ENCODE data around the gene CRELD1. TPM values are rescaled to one million over a fixed set of nuclear protein-coding genes. Genes with fewer than 3 reads are reported as not detected.

CRELD1 gene
- total and polyA plus RNA-seq, 9 of the 15 experiments (the other 6 are each of a cell fraction or from before 2014, with no cell fraction given): 3.3 to 25.8 (median 16.5) TPM

- no peak for TF ChIP-seq CGGBP1 (CRISPR knock-in tag; IDR thresholded peaks at IDR 0.05)
- TF ChIP-seq BCL6 (CRISPR knock-in tag; IDR thresholded peaks at IDR 0.05): no peak
- no peak for TF ChIP-seq SREBF2 (CRISPR knock-in tag; IDR thresholded peaks at IDR 0.05)
- TF ChIP-seq, protein P1, sequence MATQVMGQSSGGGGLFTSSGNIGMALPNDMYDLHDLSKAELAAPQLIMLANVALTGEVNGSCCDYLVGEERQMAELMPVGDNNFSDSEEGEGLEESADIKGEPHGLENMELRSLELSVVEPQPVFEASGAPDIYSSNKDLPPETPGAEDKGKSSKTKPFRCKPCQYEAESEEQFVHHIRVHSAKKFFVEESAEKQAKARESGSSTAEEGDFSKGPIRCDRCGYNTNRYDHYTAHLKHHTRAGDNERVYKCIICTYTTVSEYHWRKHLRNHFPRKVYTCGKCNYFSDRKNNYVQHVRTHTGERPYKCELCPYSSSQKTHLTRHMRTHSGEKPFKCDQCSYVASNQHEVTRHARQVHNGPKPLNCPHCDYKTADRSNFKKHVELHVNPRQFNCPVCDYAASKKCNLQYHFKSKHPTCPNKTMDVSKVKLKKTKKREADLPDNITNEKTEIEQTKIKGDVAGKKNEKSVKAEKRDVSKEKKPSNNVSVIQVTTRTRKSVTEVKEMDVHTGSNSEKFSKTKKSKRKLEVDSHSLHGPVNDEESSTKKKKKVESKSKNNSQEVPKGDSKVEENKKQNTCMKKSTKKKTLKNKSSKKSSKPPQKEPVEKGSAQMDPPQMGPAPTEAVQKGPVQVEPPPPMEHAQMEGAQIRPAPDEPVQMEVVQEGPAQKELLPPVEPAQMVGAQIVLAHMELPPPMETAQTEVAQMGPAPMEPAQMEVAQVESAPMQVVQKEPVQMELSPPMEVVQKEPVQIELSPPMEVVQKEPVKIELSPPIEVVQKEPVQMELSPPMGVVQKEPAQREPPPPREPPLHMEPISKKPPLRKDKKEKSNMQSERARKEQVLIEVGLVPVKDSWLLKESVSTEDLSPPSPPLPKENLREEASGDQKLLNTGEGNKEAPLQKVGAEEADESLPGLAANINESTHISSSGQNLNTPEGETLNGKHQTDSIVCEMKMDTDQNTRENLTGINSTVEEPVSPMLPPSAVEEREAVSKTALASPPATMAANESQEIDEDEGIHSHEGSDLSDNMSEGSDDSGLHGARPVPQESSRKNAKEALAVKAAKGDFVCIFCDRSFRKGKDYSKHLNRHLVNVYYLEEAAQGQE (IDR thresholded peaks at IDR 0.05; ENCODE audit: borderline replicate concordance): peak; percentile 31; the same call in 1 of the 2 replicates
- TF ChIP-seq, protein P1 (CRISPR knock-in tag; IDR thresholded peaks at IDR 0.05; ENCODE audit: low read depth): no peak
- no peak for TF ChIP-seq ZMIZ1 (IDR thresholded peaks at IDR 0.05; ENCODE audit: low read depth in 2 of 2, low read length in 2 of 2)
- no peak for TF ChIP-seq TEAD4 (IDR thresholded peaks at IDR 0.05; ENCODE audit: low read length)
- no peak for TF ChIP-seq TEAD4 (CRISPR knock-in tag; IDR thresholded peaks at IDR 0.05; ENCODE audit: borderline replicate concordance)
- TF ChIP-seq PRMT5 (CRISPR knock-in tag; IDR thresholded peaks at IDR 0.05): no peak
- TF ChIP-seq ZNF212 (CRISPR knock-in tag; IDR thresholded peaks at IDR 0.05): no peak
- peak; percentile 5; the same call in 1 of the 2 replicates for TF ChIP-seq JUN (IDR thresholded peaks at IDR 0.05; ENCODE audit: borderline replicate concordance, low read depth, low read length)
- TF ChIP-seq JUN (CRISPR knock-in tag; IDR thresholded peaks at IDR 0.05; ENCODE audit: borderline replicate concordance): no peak
- TF ChIP-seq DPF2 (IDR thresholded peaks at IDR 0.05): peak; percentile 31; the same call in 1 of the 2 replicates
- TF ChIP-seq SMARCE1 (IDR thresholded peaks at IDR 0.05): no peak
- 0 out of 2 replicates have a peak, but pooled peaks have one; percentile 12 for TF ChIP-seq TFAP4 (CRISPR knock-in tag; IDR thresholded peaks at IDR 0.05; ENCODE audit: borderline replicate concordance)
- TF ChIP-seq ILF3 (IDR thresholded peaks at IDR 0.05; ENCODE audit: borderline replicate concordance): no peak
These were observed 22.1 kb downstream of the CRELD1 start (continued) for GRCh38 chr3:9955611-9956352.
